Measurements from ENCODE around the gene CECR2.

DNA sequence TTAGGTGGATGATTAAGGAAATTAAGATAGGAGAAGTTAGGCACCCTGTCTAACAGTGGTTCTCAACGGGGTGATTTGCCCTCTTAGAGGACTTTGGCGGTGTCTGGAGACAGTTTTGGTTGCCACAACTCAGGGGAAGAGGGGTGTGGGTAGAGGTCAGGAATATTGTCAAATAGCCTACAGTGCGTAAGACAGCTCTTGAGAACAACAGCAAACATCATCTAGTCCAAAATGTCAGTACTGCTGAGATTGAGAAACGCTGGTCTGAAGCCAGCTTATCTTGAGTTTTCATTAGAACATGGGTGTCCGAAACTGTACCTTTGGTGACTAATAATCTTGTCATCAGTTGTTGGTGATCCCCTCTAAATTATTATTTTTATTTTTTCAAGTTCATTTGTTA, 38.4 kb downstream of the CECR2 start:
- TF ChIP-seq YY1 (IDR thresholded peaks at IDR 0.05; ENCODE audit: low read depth) (no peak), POLR2AphosphoS5 (IDR thresholded peaks at IDR 0.05; ENCODE audit: low read depth, low read length) (no peak), FOXJ3 (CRISPR knock-in tag; IDR thresholded peaks at IDR 0.05) (no peak), TAF1 (IDR thresholded peaks at IDR 0.05; ENCODE audit: borderline replicate concordance, low read depth, low read length) (no peak)
